T-helper 9 cell (primary cell): Measurements from ENCODE around the gene XRRA1.
"Not testable (repeated sequence)": the region's sequence is repeated elsewhere in the genome, so short reads cannot be mapped to it uniquely, and the experiment has no call there.

Experiments used
- DNase-seq: peaks from one replicate; pipeline ENCODE4 v3.0.0-alpha.2; 2020

Gene XRRA1

DNA sequence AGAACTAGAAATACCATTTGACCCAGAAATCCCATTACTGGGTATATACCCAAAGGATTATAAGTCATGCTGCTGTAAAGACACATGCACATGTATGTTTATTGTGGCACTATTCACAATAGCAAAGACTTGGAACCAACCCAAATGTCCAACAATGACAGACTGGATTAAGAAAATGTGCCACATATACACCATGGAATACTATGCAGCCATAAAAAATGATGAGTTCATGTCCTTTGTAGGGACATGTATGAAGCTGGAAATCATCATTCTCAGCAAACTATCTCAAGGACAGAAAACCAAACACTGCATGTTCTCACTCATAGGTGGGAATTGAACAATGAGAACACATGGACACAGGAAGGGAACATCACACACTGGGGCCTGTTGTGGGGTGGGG lies 55.9 kb downstream of the XRRA1 start:
- not testable (repeated sequence) for DNase-seq

- no peak for DNase-seq
Measured at GRCh38 chr11:74877132-74877531, 71.8 kb downstream of the XRRA1 start.

DNA sequence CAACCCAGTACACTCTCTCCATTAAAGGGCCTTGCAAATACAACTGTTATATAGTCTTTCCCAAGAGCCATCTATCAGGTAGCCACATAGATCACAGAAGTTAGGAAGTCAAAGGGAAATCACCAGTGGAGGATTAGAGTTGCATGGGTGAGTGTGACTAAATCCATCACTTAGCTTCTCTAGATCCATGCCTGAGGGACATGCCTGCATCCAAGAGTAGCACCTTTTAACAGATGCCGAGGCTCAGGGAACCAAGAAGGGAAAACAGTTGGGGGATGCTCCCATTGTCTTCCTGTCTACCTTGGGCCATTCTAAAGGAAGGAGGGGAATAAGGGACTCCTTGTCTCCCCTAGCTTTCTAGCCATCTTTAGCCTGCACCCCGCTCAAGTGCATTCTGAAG lies 77.9 kb downstream of the XRRA1 start:
- no peak for DNase-seq

- no peak for DNase-seq
Measured at GRCh38 chr11:74870485-74870884, 78.4 kb downstream of the XRRA1 start.

DNA sequence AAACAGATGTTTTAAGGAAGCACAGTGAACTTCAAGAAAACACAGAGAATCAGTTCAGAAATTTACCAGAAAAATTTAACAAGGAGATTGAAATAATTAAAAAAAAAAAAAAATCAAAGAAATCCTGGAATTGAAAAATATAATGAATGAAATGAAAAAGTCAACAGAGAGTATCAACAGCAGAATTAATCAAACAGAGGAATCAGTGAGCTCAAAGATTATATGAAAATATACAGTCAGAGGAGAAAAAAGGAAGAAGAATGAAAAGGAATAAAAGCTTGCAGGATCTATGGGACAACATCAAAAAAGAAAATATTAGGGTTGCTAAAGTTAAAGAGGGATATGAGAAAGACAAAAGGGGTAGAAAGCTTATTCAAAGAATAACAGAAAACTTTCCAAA lies 82.3 kb downstream of the XRRA1 start:
- DNase-seq, result no peak

DNA sequence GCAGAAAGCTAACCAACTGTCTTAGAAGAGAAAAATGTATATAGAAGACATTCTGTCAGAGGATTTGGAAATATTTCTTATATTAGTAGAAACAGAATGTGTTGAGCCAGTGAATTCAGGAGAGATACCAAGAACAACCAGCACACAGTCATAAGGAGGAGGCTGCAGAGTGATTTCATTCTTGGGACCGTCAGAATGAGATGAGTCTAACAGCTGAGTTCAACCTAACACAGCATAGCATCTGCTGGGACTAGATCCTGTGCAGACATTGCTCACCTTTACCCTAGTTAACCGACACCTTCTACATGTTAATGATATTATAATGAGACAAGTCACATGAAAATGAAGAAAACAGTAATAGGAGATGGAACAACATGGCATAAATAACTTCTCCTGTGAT lies 85.5 kb downstream of the XRRA1 start:
- DNase-seq, result no peak

DNA sequence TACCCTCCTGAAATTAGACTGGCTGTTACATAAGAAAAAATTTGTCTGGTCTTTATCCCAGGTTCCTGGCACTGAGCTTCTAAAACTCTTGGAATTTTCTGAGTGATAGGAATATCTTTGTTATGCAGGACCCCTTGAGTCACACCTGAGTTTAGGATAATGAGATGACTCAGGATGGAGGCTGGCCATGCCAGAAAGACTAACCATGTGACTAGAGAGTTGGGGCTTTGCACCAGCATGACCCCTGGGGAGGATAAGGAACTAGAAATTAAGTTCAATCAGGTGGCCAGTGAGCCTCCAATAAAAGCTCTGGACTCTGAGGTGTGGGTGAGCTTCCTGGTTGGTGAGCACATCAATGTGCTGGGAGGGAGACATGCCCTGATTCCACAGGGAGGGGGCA lies 88.1 kb downstream of the XRRA1 start:
- no peak for DNase-seq

DNA sequence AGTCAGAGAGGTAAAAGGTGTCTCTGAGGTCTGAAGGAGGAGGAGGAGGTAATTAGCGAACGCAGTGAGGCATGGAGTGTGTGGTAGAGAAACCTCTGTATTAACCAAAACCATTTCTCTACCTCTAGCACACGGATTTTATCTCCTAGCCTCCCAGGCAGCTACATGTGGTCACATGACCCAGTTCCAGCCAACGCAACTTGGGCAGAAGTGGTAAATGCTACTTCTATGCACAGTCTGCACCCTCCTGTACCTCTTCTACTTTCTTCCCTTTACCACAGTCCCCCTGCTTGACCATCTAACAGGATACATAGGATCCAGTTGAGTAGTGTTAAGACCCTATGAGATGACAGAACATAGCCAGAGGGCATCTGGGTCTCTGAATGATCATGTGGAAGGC lies 95.7 kb downstream of the XRRA1 start:
- no peak for DNase-seq

DNA sequence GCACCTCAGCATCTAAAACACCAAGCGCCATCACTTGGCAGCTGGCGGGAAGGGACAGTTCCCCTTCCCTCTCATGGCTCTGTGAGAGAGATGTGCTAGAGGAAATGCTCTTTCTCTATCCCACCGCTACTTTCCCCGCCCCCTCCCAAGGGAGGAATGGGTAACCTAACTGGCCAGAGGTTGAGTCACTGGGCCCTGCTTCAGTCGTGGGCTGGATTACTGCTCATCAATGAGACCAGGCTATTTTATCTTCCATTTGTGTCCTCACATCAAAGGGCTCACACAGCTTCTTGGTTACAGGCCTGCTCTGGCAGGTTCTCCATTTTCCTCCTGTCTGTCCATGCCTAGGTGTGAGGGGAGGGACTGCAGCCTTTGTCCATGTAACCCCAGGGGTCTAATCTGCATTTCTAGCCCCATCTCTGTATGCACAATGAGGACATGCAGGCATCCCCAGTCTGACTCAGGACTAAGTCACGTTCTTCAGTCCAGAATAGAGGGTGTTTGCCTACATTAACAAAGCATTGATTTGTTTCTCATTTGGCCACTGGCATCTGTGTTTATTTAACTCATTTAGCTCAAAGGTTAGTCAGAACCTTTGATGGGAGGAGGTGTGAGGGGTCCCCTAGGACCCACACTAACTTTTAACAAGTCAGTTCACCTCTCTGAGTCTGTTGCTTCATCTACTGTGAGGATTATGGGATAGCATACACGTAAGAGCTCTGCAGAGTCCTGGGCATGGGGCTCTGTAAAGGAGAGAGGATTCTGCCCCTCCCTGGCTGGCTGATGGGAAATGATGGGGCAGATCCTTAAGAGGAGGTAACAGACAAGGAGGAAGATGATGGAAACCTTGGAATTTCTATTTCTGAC lies 99.1 kb downstream of the XRRA1 start:
- DNase-seq, result no peak

GRCh38 chr11:74847895-74848294 lies 101.0 kb downstream of the XRRA1 start:
- no peak for DNase-seq

- no peak for DNase-seq
Measured at GRCh38 chr11:74847395-74847794, 101.5 kb downstream of the XRRA1 start.

DNA sequence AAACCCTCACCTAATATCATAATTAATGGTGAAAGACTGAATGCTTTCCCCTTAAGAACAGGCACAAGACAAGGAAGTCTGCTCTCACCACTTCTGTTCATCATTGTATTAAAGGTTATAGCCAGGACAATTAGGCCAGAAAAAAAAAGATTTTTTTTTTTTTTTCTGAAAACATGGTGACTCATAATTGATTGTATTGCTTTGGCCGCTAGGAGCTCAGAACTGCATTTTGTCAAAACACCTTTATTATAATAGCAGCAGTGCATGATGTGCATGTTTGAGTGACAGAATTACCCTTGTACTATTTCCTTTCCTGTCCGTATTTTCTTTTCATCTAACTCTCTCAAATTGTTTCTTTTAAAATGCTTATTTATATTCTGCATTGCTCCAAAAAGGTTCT lies 102.1 kb downstream of the XRRA1 start:
- no peak for DNase-seq

DNA sequence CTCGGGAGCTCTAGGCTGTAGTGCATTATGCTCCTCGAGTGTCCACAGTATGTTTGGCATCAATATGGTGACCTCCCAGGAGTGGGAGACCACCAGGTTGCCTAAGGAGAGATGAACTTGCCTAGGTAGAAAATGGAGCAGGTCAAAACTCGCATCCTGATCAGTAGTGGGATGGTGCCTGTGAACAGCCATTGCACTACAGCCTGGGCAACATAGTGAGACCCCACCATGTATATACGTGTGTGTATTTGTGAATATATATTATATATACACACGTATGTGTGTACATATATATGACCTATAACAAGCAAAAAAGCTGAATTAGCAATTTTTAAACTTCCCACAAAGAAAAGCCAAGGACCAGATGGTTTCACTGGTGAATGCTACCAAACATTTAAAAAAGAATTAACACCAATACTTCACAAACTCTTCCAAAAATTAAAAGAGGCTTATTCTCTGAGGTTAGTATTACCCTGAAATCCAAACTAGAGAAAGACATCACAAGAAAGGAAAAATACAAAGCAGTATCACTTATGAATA lies 102.8 kb downstream of the XRRA1 start:
- DNase-seq, result no peak

- no peak for DNase-seq
Measured at GRCh38 chr11:74844865-74845264, 104.0 kb downstream of the XRRA1 start.

- no peak for DNase-seq
Measured at GRCh38 chr11:74844072-74844471, 104.8 kb downstream of the XRRA1 start.

DNA sequence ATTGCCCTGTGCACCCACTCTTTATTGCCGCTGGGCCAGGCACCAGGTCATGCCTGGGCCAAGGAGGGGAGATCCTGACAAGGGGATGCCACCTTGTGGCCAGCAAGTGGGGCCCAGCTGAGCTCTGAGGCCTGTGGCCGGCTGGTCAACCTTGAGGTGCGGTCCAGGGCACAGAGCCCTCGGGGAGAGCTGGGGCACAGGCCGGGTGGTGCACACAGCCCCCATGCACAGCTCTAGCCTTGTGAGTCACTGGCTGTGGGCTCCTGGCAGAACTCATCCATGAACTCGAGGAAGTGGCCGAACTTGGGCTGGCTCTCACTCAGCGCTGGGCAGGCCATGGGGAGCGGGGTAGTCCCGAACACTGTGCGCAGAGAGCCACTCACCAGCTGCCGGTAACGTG lies 105.9 kb downstream of the XRRA1 start:
- no peak for DNase-seq

DNA sequence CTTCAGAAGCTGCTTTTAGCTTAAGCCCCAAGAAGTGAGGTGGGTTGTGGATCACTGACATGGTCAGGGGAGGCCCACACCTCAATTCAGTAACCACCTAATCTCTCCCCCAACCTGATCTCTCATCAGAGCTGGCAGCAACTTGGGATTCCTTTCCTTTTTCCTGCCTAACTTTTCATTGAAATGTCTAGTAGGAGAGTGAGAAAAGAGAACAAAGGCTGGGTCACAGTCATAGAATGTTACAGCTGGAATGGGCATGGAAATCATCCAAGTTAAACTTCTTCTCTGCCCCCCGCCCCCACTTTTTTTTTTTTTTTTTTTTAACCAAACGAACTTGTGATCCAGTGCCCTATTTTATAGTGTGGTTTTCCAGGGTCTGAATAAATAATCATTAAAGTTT lies 108.4 kb downstream of the XRRA1 start:
- no peak for DNase-seq

GRCh38 chr11:74839971-74840370 lies 108.9 kb downstream of the XRRA1 start:
- DNase-seq, result no peak

- no peak for DNase-seq
Measured at GRCh38 chr11:74839446-74839845, 109.4 kb downstream of the XRRA1 start.

GRCh38 chr11:74838188-74838587 lies 110.7 kb downstream of the XRRA1 start:
- no peak for DNase-seq

DNA sequence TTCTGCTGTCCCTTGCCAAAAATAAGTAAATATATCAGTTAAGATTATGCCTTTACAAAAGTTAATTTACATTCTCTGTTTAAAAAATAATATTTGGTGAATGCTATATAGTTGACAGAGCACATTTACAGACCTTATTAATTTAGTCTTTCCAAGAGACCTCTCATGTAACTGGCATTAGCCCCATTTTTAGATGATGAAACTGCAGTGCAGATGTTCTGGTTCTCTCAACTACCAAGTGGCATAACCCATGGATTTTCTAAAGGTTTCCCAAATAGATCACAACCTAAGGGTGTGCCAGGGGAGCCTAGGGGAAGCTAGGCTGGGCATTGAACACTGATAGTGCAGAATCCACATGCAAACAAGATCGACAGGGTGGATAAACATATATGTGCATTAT lies 111.7 kb downstream of the XRRA1 start:
- DNase-seq, result no peak

- no peak for DNase-seq
Measured at GRCh38 chr11:74826901-74827300, 122.0 kb downstream of the XRRA1 start.

- DNase-seq, result not testable (repeated sequence)
Measured at GRCh38 chr11:74825596-74825995, 123.3 kb downstream of the XRRA1 start.

- no peak for DNase-seq
Measured at GRCh38 chr11:74824285-74824982, 124.5 kb downstream of the XRRA1 start.
